Keratinocyte (primary cell): Measurements from ENCODE around the gene ZNF583.

Experiments used
- EZH2 ChIP-seq: IDR thresholded peaks from one replicate; pipeline ENCODE4 v1.6.1; 2012; ENCODE audit warnings: inconsistent platforms, mild to moderate bottlenecking, low read length, moderate library complexity
- TF ChIP-seq, protein P1 (sequence below), 3 experiments: IDR thresholded peaks in 1 of 3; conservative IDR thresholded peaks in 1 of 3; optimal IDR thresholded peaks in 1 of 3; 2 replicates in 2 of 3; 3 replicates in 1 of 3; pipeline versions ENCODE3 to v1.5.1; 2011; ENCODE audit warnings: low read length in 3 of 3, mild to moderate bottlenecking in 3 of 3, moderate library complexity in 2 of 3, control low read depth in 1 of 3, inconsistent platforms in 1 of 3; ENCODE audit not compliant: insufficient read depth in 2 of 3; ENCODE audit errors: extremely low read depth in 1 of 3

DNA sequence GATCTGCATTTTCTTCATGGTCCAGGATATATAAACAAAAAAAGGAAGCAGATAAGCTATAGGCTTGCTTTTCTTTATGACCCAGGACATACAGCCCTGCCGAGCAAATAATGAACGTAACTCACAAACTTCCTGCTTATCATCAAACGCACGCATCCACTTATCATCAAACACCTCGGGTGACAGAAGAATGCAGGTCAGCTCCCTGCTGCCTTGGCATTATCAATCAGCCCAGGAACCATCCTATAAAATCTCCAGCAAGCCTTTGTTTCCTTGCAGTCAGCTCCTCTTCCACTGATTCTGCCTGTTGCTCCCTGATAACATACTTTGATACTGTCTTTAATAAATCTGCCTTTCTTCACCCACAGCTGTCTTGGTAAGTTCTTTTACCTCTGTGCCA lies 5.3 kb upstream of the ZNF583 start:
- TF ChIP-seq, protein P1, sequence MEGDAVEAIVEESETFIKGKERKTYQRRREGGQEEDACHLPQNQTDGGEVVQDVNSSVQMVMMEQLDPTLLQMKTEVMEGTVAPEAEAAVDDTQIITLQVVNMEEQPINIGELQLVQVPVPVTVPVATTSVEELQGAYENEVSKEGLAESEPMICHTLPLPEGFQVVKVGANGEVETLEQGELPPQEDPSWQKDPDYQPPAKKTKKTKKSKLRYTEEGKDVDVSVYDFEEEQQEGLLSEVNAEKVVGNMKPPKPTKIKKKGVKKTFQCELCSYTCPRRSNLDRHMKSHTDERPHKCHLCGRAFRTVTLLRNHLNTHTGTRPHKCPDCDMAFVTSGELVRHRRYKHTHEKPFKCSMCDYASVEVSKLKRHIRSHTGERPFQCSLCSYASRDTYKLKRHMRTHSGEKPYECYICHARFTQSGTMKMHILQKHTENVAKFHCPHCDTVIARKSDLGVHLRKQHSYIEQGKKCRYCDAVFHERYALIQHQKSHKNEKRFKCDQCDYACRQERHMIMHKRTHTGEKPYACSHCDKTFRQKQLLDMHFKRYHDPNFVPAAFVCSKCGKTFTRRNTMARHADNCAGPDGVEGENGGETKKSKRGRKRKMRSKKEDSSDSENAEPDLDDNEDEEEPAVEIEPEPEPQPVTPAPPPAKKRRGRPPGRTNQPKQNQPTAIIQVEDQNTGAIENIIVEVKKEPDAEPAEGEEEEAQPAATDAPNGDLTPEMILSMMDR (optimal IDR thresholded peaks at IDR 0.05 in 1 of 3, IDR thresholded peaks at IDR 0.05 in 1 of 3, conservative IDR thresholded peaks at IDR 0.05 in 1 of 3; ENCODE audit: extremely low read depth in 1 of 3, insufficient read depth in 2 of 3, low read length in 3 of 3): no peak
- no peak for TF ChIP-seq EZH2
